ENCODE data around the gene REV1. TPM values are rescaled to one million over a fixed set of nuclear protein-coding genes. Genes with fewer than 3 reads are reported as not detected.
"Not testable (repeated sequence)": the region's sequence is repeated elsewhere in the genome, so short reads cannot be mapped to it uniquely, and the experiment has no call there.

The REV1 gene
- total RNA-seq, 4 donors from 2014 or later = 13.5 to 35.1 (median 17.8) TPM

DNA sequence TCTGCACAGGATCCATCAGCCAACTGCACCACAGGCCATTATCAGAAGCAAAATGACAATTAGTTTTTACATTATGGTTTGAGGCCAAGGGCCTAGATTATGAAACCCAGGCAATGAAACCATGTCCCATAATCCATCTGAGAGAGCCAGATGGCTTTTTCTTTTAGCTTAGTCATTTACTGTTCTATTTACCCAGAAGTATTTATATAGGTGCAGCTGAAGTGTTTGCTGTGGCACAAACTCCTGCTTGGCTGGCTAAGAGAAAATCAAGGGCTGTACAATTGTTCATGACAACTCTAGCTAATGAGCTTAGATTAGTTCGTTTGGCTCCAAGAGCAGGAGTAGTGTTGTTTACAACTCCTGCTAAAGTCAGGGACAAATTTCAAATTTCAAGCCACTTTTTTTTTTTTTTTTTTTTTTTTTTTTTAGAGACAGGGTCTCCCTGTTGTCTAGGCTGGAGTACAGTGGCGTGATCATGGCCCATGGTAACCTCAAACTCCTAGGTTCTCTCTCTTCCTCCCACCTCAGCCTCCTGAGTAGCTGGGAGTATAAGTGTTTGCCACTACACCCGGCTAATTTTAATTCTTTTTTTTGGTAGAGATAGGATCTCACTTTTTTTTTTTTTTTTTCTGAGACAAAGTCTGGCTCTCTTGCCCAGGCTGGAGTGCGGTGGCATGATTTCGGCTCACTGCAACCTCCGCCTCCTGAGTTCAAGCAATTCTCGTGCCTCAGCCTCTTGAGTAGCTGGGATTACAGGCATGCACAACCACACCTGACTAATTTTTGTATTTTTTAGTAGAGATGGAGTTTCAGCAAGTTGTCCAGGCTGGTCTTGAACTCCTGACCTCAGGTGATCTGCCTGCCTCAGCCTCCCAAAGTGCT is 18.4 kb upstream of the REV1 start:
- ATAC-seq = no peak
- intact Hi-C loops (cut with DNase I; ENCODE audit: low total_unique reads) = no loop called here

DNA sequence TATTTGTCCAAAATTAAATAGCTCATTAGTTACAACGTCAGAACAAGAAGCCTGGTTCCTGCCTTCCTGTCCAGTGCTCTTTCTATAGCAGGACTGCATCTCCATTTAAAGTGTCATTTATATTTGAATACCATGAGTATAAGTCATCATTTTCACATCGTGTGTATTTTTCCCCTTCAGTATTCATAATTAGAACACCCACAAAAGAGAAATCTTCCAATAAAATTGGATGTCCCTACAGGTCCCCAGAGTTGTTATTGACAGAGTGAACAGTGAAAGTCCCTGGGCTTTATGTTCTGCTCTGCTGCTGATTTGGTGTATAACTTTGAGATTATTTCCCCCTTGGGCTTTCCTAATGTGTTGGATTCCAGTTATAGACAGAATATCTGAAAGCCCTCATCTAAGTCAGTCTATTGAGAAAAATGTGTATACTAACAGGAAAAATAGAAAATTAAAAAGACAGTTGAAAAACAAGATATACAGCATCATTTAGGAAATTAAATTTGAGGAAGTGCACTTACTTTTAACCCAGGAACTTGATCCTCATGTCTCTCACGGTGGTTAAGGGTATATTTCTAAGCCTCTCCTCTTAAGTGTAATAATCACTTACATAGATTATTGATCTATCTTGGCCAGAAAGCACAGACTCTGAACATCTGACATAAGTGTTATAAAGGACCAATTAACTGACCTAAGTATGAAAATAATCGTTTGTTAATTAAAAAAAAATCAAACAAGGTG is 15.2 kb upstream of the REV1 start:
- in situ Hi-C loops (cut with MboI; ENCODE audit: low sequenced_read_pairs in 4 of 4) (no loop called here), intact Hi-C loops (cut with DNase I; ENCODE audit: low total_unique reads) (no loop called here)
- Histone ChIP-seq H3K9me3 (no peaks in the 10 kb centered on the region), H3K36me3 (no peaks in the 10 kb centered on the region), H3K27me3 (no peaks in the 10 kb centered on the region), H3K27ac (no peak overlapping the region), H3K4me1 (no peaks in the 10 kb centered on the region), H3K4me3 (no peak overlapping the region)
- DNase-seq = no peak
- ATAC-seq = no peak
- TF ChIP-seq, protein P1, sequence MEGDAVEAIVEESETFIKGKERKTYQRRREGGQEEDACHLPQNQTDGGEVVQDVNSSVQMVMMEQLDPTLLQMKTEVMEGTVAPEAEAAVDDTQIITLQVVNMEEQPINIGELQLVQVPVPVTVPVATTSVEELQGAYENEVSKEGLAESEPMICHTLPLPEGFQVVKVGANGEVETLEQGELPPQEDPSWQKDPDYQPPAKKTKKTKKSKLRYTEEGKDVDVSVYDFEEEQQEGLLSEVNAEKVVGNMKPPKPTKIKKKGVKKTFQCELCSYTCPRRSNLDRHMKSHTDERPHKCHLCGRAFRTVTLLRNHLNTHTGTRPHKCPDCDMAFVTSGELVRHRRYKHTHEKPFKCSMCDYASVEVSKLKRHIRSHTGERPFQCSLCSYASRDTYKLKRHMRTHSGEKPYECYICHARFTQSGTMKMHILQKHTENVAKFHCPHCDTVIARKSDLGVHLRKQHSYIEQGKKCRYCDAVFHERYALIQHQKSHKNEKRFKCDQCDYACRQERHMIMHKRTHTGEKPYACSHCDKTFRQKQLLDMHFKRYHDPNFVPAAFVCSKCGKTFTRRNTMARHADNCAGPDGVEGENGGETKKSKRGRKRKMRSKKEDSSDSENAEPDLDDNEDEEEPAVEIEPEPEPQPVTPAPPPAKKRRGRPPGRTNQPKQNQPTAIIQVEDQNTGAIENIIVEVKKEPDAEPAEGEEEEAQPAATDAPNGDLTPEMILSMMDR (IDR thresholded peaks at IDR 0.05 in 4 of 5, conservative IDR thresholded peaks at IDR 0.05 in 1 of 5) = no peak
- no peak for TF ChIP-seq POLR2A (IDR thresholded peaks at IDR 0.05)

More for the DNA sequence above, 18.4 kb upstream of the REV1 start:
- in situ Hi-C loops (cut with MboI; ENCODE audit: low sequenced_read_pairs in 4 of 4) = no loop called here
- H3K4me3 ChIP-seq = no peak overlapping the region
- TF ChIP-seq POLR2A (IDR thresholded peaks at IDR 0.05) = no peak
- TF ChIP-seq, protein P1 (IDR thresholded peaks at IDR 0.05 in 4 of 5, conservative IDR thresholded peaks at IDR 0.05 in 1 of 5) = no peak
- H3K36me3 ChIP-seq = no peaks in the 10 kb centered on the region
- no peaks in the 10 kb centered on the region for H3K9me3 ChIP-seq
- H3K4me1 ChIP-seq = peaks cover 6 to 9% of the 10 kb centered on the region in 2 donors
- no peak overlapping the region for H3K27ac ChIP-seq
- H3K27me3 ChIP-seq = no peaks in the 10 kb centered on the region
- DNase-seq = no peak

DNA sequence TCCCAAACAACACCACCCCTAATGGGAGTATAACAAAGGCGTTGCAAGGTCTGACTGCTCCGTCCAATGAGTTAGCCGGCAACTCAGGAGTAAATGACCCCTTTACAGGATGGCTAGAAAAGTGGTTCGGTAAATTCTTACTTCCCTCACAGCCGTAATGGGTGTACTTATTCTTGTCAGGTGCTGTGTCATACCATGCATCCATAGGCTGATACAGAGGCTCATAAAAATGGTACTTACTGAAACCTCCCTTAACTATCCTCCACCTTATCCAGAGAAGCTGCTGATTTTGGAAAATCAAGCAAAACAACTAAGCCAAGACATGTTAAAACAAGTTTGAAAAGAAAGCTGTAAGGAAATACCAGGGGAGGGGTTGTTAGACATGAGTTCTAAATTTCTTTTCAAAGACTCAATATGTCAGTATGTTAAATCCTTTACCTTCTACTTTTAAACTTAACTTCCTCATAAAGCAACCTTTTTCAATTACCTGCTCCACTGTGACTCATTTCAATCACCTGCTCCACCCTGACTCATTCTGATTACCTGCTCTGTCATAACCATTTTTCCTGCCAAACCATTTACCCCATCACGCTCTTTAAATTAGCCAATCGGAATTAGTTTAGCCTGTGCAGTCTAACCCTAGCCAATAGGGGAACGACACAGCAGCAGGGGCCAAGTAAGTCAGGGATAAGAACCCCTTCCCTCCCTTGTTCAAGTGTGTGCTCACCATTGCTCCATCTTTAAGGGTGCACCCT is 14.0 kb upstream of the REV1 start:
- H3K27me3 ChIP-seq; H3K4me1 ChIP-seq; in situ Hi-C loops (cut with MboI; ENCODE audit: low sequenced_read_pairs in 4 of 4); H3K36me3 ChIP-seq; H3K4me3 ChIP-seq; intact Hi-C loops (cut with DNase I; ENCODE audit: low total_unique reads); H3K9me3 ChIP-seq; ATAC-seq; DNase-seq; H3K27ac ChIP-seq: not testable (repeated sequence)

DNA sequence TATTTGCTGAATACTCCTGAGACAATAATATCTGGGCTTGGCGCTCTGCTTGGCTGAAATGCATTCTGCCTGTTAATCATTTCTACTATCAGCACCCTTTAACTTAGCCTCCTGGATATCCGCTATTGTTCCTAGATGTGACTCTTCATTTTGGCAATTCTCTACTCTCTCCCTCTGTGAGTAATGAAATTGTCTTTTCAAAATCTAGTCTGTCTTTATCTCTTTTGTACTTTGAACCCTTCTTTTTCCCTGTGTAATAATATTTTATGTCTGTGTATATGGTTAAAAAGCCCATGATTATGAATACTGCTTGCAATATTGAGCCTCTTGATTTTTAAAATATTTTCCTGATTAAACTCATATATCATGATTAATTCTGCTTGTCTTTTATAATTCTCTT is 6.2 kb upstream of the REV1 start:
- Histone ChIP-seq H3K27ac (no peak overlapping the region), H3K9me3 (no peaks in the 10 kb centered on the region), H3K27me3 (peaks cover 0 to 5% (median 0%) of the 10 kb centered on the region in 3 donors), H3K4me3 (no peak overlapping the region), H3K4me1 (no peaks in the 10 kb centered on the region), H3K36me3 (no peaks in the 10 kb centered on the region)
- in situ Hi-C loops (cut with MboI; ENCODE audit: low sequenced_read_pairs in 4 of 4) = loop anchor here (10.0 to 25.0 kb wide), 4 partner anchors 159 to 859 kb away; partner anchors contain the start of genes MITD1 (in 4 of the 4), MRPL30 (in 4 of the 4), EIF5B (in 1 of the 4) and TXNDC9 (in 1 of the 4)
- DNase-seq = no peak
- intact Hi-C loops (cut with DNase I; ENCODE audit: low total_unique reads) = no loop called here
- no peak for ATAC-seq
- no peak for TF ChIP-seq POLR2A (IDR thresholded peaks at IDR 0.05)
- TF ChIP-seq, protein P1 (IDR thresholded peaks at IDR 0.05 in 4 of 5, conservative IDR thresholded peaks at IDR 0.05 in 1 of 5) = no peak
